Upper lobe of left lung (tissue), 4 donors: ENCODE results near the gene RYR3.

ENCODE experiments used
- EP300 ChIP-seq, 4 donors: sonication (generic); formaldehyde crosslinking; IDR thresholded peaks; one replicate each; pipeline ENCODE4 v1.5.1; 2017; ENCODE audit warnings: antibody characterized with exemption in 4 of 4, control low read depth in 2 of 4
- POLR2A ChIP-seq, 4 donors: fragments of 450-650 bp; IDR thresholded peaks; one replicate each; pipeline ENCODE4 v1.5.1; 2016 to 2017; ENCODE audit warnings: antibody characterized with exemption in 4 of 4, mild to moderate bottlenecking in 2 of 4
- POLR2AphosphoS5 ChIP-seq, 2 donors: sonication (generic); formaldehyde crosslinking; IDR thresholded peaks; one replicate each; pipeline ENCODE4 v1.5.1; 2017; ENCODE audit warnings: antibody characterized with exemption in 2 of 2
- TF ChIP-seq, protein P1 (sequence below), 6 experiments: fragments of 450-650 bp in 4 of 6; fragments of 200-600 bp in 2 of 6; sonication (generic) in 2 of 6; IDR thresholded peaks; one replicate each; pipeline ENCODE4 v1.5.1; 2016 to 2019; ENCODE audit warnings: antibody characterized with exemption in 6 of 6

DNA sequence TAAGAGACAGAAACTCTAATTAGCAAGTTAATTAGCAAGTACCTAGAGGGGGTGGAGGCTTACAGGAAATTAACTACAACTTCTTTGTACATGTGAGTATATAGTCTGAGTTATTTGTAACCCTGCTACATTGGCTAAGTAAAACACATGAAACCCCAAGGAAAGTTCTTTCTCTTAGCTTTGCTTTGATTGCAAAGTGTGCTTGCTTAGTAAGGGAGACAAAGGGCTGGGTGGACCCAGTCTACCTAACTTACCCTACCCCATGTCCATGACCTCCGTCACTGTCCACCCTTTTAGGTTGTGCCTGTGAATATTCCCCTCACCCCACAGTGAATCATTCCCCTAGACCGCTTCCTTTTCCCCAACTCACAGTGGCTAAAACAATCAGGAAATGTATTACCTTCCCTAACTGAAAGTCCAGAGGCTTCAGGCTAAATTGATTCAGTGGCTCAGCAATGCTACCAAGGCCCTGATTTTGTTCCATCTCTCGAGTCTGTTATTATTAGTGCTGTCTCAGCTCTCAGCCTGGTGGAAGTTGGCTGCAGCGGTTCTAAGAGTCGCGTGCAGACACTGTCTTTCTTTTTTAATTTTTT lies 31.1 kb upstream of the RYR3 start:
- TF ChIP-seq, protein P1, sequence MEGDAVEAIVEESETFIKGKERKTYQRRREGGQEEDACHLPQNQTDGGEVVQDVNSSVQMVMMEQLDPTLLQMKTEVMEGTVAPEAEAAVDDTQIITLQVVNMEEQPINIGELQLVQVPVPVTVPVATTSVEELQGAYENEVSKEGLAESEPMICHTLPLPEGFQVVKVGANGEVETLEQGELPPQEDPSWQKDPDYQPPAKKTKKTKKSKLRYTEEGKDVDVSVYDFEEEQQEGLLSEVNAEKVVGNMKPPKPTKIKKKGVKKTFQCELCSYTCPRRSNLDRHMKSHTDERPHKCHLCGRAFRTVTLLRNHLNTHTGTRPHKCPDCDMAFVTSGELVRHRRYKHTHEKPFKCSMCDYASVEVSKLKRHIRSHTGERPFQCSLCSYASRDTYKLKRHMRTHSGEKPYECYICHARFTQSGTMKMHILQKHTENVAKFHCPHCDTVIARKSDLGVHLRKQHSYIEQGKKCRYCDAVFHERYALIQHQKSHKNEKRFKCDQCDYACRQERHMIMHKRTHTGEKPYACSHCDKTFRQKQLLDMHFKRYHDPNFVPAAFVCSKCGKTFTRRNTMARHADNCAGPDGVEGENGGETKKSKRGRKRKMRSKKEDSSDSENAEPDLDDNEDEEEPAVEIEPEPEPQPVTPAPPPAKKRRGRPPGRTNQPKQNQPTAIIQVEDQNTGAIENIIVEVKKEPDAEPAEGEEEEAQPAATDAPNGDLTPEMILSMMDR (IDR thresholded peaks at IDR 0.05): no peak
- TF ChIP-seq POLR2A (IDR thresholded peaks at IDR 0.05) (no peak), EP300 (IDR thresholded peaks at IDR 0.05) (no peak), POLR2AphosphoS5 (IDR thresholded peaks at IDR 0.05) (no peak)
